LNCAP (cell line): ENCODE results near the gene AGAP5.
A peak's percentile ranks its signal among the peaks of the same experiment; 100 is the strongest.

Source experiments
- TF ChIP-seq, protein P1 (sequence below): fragments of 450-650 bp; IDR thresholded peaks from 2 replicates; pipeline ENCODE4 v1.5.1; 2017; ENCODE audit warnings: mild to moderate bottlenecking

The AGAP5 gene

DNA sequence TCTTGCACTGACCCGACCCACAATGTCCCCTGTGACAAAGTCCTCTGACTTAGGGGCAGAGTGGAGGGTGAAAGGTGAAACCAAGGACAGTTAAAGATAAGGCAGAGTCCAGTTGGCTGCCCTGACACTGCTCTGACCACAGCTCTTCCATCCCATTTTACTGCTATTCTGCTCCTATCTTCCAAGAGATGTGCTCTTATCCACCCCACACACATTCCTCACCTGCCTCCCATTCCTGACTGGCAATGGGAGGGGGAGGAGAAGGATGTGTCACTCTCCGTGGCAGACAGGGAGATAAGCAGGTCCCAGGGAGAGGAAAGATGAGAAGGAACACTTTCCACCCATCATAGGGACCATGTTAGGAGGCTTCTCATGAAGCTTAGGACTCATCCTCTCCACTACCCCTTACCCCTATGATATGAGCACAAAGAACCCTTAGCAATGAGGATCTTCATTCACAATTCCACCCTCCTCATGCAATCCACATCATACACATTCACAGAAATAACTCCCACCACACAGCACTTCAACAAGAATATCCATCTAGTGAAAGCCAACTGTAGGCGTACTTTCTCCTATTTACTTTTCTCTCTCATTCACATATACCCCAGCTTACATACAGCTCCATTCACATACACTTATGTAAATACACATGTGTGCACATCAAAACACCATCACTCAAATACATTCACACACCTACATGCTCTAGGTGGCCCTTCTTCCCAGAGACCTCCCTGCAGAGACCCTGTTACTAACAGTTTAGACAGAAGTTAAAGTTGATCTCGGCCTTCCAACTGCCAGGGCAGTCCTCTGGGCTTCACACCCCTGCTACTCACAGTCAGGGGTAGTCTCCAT lies 48.7 kb downstream of the AGAP5 start:
- TF ChIP-seq, protein P1, sequence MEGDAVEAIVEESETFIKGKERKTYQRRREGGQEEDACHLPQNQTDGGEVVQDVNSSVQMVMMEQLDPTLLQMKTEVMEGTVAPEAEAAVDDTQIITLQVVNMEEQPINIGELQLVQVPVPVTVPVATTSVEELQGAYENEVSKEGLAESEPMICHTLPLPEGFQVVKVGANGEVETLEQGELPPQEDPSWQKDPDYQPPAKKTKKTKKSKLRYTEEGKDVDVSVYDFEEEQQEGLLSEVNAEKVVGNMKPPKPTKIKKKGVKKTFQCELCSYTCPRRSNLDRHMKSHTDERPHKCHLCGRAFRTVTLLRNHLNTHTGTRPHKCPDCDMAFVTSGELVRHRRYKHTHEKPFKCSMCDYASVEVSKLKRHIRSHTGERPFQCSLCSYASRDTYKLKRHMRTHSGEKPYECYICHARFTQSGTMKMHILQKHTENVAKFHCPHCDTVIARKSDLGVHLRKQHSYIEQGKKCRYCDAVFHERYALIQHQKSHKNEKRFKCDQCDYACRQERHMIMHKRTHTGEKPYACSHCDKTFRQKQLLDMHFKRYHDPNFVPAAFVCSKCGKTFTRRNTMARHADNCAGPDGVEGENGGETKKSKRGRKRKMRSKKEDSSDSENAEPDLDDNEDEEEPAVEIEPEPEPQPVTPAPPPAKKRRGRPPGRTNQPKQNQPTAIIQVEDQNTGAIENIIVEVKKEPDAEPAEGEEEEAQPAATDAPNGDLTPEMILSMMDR: no peak

DNA sequence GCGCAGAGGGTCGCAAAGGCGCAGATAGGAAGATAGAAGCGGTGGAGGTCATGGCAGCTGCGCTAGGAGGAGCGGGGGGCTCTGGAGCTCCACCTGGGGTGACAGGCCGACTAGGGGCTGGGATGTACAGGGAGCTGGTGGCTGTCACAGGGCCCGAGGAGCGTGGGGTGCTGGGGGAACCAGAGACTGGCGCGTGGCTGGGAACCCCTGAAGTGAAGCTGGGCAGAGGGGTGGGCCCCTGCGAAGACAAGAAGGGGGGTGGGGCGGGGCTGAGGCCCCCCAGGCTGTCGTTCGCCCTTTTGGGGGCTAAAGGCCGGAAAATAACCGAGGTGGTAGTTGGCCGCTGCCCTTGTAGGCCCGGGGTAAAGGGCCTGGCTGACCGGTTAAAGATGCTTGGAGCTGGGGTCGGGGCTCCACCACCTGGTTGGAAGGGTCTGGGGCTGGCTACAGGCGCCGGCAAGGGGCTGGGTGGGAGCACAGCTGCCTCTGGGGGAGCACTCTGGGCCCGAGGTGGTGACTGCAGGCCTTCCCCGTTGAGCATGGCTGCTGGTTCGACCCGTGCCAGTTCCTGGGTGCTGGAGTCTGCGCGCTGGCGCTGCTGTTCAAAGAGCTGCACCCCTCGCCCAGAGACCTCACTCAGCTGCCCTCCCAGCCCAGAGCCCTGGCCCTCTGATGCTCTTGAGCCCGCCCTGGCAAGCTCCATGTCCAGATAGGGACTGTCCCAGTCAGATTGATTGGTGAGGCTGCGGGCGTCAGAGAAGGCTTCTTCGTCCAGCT lies 49.8 kb downstream of the AGAP5 start:
- TF ChIP-seq, protein P1: no peak

DNA sequence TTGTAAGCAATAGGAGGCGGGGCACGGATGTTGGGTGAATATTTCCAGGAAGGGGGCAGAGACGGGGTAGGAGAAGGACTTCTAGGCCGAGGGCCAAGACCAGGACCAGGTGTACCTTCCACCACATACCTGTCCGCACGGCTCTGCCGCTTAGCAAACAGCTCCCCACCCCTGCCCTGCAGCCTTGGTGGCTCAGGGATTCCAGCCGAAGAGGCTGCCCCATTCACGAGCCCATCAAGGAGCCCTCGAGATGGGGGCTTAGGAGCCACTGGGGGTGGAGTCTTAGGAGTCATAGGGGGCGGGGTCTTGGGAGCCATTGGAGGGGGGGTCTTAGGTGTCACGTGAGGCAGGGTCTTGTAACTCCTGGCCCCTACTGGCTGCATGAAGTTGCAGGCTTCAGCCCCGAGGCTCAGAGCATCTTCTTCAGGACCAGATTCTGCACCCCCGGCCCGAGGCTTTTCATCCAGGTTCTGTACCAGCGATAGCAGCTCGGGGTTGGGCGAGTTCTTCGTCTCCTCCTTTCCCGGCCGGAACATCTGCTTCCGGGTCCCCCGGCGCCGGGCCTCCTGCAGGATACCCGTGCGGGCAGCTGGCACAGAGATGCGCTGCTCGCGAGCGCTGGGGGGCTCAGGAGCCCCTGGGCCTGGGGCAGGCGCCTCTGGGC lies 50.6 kb downstream of the AGAP5 start:
- TF ChIP-seq, protein P1: no peak

- TF ChIP-seq, protein P1: no peak
Measured at GRCh38 chr10:73646598-73647041, 51.3 kb downstream of the AGAP5 start.

DNA sequence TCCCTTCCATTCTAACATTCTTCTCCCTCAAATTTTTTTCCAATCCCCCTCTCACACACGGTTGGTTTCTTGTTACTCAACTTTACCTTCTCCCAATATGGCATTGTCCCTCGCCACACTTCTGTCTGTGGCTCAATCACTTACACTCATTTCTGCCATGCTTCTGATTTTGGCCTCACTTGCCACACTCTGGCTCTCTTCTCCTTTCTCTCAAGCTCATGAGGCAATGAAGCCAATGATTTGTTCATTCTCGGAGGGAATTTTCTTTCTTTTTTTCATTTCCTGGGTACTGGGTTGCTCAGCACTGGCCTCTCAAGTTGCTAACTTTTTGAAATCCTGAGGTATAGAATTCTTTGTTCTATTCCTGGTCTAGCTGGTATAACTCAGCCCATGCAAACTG lies 52.7 kb downstream of the AGAP5 start:
- TF ChIP-seq, protein P1: no peak

DNA sequence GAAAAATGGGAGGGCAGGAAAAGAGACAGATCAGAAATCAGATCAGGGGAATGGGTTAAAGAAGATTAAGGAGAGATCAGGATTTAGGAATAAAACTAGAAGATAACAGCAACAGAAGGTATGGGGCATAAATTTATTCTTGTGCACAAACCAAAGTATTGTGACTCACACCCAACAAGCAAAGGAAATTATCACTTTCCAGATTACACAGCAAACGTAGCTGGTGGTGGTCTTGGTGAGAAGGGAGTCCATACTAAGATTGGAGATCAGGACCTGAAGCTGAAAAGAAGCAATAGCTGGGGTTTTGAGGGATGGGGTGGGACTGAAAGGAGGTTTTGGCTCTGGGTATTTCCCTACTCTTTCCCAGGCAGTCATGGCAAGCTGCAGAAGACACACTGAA lies 53.1 kb downstream of the AGAP5 start:
- TF ChIP-seq, protein P1: no peak

- TF ChIP-seq, protein P1: peak; percentile 79
Measured at GRCh38 chr10:73644015-73644743, 53.7 kb downstream of the AGAP5 start.
